DMS79 treated with DMSO at 0.1 percent for 48 hours (cell line): Measurements from ENCODE around the gene FGFR2.
A peak's percentile ranks its signal among the peaks of the same experiment; 100 is the strongest.
"Not testable (repeated sequence)": the region's sequence is repeated elsewhere in the genome, so short reads cannot be mapped to it uniquely, and the experiment has no call there.

Experiments
- DNase-seq: peaks from one replicate; lab custom pipeline; 2025; lab: John Stamatoyannopoulos, UW

The FGFR2 gene

DNA sequence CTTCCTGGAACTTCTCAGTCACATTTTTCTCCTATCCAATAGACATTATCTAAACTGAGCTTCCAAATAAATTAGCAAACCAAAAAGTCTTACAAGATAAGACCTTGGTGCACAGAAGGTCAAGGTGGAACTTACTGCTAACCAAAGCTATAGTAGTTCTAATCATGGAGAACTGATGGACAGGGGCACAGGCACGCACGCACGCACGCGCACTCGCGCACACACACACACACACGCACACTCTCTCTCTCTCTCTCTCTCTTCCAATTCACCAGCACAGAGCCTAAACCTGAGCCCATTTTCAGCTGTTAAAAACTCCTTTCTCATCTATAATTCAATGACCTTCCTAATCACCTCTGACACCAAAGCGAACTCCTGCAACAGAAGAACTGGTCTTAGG, 7.5 kb downstream of the FGFR2 start:
- no peak for DNase-seq

DNA sequence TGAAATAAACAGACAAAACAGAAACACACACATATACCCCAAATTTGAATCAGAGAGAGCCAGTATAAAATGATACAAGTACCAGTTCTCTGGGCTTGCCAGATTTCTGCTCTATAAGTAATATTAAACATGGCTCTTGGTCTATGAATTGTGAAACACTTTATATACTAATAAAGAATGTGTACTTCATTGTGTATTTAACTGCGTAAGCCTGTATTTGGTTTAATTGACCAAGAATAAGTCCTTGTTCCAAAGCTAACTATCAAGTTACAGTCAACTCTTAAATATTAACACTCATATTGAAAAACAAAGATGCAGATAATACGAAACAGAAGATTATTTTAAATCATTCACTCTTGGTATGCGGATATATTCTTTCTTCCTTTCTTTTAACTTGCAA, 8.7 kb downstream of the FGFR2 start:
- no peak for DNase-seq

DNA sequence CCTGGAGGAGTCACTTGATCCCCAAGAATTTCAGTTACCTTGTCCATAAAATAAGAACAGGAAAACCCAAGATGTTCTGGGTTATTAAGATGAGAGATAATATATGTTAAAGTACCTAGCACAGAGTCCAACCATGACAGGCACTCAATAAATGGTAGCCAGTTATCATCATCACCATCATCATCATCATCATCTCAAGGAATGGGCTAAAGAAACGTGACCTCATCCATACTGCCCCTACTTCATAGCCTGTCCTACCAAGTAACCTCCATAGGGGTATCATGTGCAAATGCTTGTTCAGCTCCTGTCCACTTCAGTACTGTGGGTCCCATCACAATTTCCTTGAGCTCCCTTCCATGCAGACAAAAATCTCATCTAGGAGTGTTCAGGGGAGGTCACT, 14.4 kb downstream of the FGFR2 start:
- no peak for DNase-seq

DNA sequence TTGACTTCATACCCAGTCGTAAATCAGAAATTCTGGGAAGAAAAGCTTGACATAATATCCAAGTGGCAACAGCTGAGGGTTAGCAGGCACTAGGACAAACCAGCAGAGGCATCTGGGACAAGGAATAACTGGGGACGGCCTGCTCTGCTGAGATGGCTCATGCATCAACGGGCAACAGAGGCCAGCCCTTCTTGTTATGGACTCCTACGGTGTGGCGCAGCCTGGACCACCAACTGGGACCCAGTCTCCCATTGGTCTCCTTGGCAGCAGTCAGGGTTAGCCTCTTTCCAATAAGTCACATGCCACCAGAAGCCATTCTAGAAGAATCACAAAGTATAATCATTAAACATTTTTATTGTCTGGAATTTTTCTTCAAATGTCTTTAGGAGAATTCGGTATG, 15.0 kb downstream of the FGFR2 start:
- DNase-seq: no peak

DNA sequence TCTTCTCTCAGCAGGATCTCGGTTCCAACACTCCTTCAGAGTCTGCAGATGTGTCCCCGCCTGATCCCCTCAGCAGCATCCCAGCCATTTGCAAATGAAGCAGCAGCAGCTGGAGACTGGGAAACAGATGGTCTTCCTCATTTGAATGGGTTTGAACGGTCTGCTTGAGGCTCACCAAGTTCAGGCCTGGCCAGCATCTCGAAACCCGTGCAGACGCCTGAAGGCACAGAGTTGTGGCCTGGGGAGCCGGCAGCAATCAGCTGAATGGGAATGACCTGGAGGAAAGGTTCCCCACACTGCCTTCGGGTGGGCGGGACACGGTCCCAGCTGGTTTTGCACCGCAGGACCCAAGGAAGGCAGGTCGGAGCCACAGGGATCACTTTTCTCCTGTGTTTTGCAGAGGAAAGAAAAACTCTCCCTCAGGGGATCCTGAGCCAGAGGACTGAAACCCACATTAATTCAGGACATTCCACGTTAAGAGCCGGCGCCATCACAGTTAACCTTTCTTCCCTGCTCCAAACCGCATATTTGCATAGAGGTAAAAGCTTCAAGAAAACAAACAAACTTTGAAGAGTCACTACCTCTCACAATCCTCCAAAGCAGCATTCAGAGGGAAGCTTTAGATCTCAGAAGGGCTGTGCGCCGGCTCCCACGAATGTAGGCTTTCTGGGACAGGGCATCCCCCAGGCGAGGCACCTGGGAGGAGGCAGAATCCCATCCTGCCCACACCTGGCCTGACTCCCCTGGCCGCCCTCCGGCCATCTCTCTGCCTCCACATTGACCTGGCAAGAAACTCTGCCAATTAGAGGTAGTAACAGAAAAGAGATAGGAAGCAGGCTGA, 17.7 kb downstream of the FGFR2 start:
- DNase-seq: no peak

DNA sequence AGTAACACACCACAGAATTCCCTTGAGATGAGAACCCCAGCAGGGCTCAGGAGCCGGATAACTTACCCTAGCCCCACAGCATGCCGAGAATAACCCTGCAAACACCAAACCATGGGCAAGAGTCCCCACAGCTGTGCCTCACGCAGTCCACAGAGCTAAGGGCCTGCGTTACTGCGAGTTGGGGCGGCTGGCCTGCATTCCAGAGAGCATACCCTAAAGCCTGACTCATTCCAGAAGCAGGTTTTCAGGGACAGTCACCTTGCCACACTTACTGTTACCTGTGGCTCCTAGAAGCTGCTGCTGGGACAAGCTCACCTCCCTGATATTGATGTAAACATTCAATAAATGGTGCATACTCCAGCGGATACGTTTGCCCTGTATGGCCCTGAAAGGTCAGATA, 18.6 kb downstream of the FGFR2 start:
- DNase-seq: no peak

DNA sequence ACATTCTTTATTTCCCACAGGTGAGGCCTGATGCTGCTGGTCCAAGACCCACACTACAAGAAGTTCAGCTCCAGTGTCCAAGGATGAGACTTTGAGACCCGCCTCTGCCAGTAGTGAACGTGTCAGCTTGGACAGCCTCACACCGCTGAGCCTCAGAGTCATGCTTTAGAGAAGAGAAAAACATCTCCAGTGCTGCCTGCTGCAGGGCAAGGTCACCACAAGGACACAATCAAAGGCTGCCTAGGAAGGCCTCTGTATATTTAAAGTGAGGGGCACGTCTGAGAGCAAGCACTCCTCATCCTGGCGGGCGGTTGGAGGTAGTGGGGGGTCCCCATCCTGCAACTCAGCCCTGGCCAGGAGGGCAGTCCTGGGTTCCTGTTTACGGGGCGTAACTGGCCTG, 19.3 kb downstream of the FGFR2 start:
- no peak for DNase-seq

DNA sequence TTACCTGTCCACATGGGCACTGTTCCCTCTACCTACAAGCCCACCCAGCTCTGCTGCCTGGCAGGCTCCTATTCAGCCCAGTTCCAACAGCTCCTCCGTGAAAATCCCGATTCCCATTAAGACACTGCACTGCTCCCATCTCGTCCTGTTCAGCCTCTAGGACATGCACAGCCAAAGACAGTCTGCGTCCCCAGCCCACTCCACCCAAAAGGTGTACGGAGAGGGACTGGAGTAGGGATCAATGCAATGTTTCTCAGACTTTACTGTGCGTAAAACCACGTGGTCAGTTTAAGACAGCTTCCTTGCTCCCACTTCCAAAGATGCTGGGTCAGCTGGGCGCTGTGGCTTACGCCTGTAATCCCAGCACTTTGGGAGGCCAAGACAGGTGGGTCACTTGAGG, 19.9 kb downstream of the FGFR2 start:
- no peak for DNase-seq

DNA sequence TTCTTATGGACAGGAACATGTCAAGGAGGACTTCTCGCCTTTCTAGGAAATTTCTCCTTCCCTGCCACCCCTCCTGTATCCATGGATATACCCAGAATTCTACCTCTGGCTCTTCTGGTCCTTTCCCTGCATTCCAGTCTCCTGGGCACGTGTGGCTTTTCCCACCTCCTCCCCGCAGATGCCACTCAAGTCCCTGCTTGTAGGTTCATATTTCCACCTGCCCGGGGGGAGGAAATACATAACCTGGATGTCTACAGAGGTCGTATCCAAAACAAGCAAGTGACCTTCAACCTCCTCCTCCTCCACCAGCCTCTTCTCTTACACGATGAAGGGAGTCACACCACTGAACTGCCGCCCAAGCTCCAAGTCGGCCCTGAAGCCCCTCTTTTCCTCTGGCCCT, 20.7 kb downstream of the FGFR2 start:
- no peak for DNase-seq

DNA sequence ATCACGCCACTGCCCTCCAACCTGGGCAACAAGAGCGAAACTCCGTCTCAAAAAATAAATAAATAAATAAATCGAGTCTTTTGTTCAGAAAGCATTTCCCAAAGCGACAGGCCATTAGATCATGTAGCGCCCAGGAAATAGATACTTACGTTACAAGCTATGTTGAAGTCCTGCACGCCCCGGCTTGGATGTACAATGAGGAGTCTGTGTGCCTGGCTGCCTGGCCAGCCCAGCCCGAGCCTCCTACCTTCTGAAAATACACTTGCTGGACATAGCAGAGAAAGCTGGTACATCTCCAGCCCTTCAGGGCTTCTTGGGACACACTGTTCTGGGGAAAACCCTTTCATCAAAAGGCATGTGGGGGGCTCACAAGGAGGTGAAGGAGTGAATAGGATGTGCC, 22.1 kb downstream of the FGFR2 start:
- DNase-seq: no peak

DNA sequence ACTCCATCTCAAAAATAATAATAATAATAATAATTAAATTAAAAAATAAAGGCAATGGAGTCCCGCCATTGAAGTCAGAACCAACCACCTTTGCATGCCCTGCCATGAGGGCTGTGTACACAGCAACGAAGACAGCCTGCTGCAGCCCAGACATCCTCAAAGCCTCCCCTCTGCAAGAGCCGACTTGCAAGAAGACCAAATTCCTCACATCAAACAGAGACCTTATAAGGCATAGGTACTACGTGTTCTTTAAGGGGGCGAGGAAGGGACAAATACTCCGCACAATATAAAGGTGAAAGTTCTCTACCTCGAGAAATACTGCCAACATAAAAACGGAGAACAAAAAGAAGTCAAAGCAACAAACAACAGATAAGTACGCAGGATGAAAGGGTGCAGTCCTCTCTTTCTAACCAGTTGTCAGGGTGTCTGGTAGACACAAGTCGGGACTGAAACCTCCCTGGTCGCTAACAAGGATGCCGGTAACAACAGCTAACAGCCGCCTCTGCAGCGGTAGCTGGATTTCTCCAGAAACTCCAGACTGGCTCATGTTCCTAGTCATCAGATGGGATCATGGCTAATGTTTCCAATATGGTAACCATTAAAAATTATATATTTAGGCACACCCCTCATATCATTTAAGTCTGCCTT, 23.6 kb downstream of the FGFR2 start:
- no peak for DNase-seq

DNA sequence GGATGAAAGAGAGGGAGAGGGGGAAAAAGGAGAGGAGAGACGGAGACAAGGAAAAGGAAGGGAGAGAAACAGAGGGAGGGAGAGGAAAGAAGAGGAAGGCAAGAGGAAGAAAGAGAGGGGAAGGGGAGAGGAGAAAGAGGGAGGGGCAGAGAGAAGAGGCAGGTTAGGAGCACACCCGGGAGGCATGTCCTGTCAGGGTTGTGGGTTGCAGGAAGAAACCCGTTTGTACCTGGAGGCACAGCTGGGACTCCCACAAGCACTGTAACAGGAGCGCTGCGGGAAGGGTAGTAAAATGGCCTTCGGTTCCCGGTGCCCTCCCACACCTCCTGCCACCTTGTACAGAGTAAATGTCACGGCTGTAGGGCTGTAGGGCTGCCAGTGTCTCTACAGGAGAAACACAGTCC, 24.7 kb downstream of the FGFR2 start:
- DNase-seq: no peak

DNA sequence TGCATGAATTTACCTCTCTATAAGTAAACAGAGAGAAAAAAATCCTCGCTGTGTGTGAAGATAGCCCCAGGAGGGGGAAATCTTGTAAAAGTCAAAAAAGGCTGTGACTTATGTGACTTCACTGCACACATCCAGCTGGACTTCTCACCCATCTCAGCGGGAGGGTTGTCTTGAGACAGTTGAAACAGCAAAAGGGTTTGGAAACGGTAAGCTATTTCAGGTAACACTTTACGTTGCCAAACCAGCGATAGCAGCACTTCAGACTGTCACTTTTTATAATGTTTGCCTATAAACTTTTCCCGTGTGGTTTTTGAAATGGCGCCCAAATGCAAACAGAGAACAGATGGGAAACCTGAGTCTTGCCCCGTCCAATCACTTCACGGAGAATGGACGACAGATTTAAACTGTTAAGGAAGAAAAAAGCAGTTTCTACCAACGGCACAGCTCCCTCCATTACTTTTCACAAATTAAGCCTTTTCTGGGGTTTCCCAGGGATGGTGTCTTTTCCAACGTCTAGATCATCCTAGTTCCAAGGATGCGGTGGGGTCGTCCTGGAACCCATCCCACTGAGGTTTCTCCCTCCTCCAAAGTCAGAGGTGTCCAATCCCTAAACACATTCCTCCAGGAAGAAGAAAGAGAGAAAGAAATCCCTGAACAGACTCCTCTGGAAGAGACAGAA, 25.2 kb downstream of the FGFR2 start:
- DNase-seq: peak; percentile 15

DNA sequence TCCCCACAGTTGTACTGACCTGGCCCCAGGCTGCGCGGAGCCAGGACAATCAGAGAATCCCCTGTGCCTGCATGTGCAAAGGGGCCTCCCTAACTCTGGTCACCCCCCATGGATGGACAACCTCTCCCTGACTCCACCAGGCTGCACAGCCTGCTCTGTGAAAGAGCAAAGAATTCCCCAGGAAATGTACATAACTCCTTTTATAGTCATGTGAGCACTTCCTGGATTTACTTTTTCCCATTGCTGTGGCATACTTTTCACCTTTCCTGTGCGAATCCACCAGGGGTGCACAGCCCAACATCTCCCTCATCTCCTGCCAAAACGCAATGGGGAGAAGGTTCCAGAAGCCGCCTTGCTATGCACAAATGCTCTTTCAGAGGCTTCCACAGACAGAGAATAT, 27.9 kb downstream of the FGFR2 start:
- no peak for DNase-seq

DNA sequence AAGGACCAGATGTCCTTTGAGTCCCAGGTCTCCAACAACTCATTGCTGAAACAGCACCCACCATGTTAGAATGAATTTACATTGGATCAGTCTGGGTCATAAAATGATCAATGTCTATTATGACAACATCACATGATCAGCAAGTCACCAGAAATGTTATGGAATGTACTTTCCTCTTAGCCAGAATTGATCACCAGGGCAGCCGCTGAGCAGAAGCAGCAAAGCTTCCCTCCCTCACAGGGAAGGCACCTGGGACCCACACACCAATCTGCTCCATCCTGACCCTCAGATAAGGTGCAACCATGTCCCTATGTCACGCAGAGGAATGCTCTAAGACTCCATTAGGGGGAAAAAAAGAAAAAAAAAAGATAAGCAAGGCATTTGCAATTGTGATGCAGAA, 30.0 kb downstream of the FGFR2 start:
- DNase-seq: no peak

DNA sequence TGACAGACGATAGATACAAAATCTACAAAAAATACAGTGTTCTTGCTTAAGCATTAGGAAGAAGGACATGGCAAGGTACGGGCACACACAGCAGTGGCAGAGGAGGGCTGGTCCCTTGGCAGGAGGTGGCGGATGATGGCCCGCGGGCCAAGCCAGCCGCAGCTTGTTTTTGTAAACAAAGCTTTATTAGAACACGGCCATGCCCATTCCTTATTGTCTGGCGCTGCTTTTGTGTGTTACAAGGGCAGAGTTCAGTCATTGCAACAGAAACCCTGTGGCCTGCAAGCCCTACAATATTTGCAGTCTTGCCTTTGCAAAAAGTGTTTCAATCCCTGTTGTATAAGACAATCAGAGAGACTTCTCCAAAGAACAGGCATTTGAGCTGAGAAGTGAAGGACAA, 30.7 kb downstream of the FGFR2 start:
- no peak for DNase-seq

DNA sequence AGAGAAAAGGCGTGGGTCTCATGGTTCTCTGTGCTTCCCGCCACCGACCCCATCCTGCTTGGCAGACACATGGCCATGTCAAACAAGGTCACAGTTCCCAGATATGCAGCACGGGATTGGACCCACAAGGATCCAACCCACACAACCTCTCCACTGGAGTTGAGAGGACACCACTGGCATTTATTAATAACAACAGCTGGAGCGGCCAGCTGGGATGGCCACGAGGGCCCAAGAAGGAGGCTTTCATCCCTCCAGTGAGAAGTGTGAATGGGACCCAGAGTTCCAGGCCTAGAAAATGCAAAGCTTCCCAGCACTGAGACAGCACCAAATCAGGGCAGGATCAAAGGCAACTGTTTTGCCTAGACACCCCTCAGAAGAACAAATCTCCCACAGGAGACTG, 31.5 kb downstream of the FGFR2 start:
- no peak for DNase-seq

DNA sequence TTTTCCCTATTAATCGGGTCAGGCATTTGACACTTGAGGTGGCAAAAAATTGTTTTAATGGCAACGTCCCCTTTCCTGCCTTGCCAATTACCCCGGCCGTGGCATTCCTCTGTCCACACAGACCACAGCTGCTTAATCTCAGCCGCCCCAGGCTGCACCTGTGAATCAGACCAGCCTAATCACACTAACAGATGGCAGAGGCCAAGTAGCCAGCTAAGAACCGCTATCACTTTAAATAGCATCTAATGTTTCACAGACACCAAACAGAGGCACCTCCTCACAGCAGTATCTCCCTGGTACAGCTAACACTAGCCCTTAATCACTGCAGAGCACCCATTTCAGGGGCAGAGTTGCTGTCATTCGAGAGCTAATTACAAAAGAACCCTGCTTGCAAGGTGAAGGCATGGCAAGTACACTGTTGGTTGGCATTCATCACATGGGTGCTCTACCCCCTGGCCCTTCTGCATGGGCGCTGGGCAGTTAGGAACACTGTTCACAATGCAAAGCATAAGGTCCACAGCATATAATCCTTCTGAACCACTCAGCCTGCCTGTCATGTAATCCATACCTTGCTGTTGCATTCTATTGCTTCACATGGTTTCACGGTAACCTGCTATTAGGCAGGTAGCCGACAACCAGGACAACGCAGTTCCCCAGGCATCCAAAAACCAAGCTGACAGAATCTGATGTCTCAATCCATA, 38.8 kb downstream of the FGFR2 start:
- no peak for DNase-seq

DNA sequence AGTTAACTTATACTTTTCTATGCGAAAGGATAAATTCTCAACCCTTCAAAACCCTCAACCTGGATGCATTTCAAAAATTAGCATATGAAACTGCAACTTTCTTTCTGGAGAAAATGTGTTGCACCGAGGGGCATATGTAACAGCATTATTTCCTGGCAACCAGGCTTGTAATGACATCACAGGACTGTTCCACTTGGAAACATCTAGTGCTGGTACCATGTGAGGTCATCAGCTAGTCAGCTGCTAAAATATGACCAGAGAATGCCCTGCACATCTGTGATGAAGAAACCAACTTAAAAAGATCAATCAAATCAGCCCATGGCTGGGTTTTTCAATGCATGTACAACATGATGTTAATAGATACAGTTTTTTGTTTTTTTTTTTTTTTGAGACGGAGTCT, 40.0 kb downstream of the FGFR2 start:
- DNase-seq: no peak

DNA sequence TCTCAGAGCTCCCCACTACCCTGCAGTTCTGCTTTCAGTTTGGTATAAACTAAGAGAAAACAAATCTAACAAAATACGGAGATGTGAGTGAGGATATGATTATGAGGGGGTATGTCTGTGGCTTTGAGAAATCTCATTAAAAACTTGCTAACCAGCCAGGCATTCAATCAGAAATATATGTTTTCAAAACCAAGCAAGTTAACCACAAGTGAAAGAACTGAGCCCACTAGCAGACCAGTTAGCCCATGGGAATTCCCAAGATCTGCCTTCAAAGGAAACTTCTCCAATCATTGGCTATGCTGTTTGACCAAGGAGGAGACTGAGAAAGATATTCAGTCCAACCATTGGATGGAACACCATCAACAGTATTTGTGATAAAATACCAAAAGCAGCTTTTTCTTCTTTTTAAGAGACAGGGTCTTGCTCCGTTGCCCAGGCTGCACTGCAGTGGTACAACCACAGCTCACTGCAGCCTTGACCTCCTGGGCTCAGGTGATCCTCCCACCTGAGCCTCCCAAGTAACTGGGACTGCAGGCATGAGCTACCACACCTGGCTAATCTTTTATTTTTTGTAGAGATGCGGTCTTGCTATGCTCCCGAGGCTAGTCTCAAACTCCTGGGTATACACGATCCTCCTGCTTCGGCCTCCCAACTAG, 41.2 kb downstream of the FGFR2 start:
- DNase-seq: no peak

DNA sequence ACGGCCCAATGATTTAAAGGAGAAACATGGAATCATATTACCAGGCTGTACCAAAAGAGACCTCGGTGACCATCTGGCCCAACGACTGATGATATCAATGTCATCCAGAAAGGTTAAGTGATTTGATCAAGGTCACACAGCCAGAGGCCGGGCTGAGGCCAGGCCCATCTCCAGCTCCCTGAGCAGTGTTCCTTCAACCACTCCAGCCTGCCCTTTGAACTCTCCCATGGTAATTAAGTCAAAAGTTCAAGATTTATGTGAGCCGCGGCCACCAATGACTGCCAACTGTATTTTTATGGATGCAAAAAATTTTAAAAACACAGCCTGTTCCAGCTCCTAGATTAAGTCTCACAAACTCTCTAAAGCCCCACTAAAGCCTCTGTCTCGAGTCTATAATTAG, 41.8 kb downstream of the FGFR2 start:
- DNase-seq: no peak

DNA sequence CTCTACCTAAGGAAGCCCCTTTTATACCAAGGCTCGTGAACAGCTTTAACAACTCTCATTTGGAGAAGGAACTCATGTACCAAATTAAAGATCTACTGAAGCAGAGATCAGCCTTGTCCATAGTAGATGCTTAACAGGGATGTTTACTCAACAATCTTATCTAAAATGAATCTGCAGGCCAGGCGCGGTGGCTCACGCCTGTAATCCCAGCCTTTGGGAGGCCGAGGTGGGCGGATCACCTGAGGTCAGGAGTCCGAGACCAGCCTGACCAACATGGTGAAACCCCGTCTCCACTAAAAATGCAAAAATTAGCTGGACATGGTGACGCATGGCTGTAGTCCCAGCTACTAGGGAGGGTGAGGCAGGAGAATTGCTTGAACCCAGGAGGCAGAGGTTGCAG, 43.3 kb downstream of the FGFR2 start:
- not testable (repeated sequence) for DNase-seq
